ENCODE results near the gene KDM4E.
"Not testable (repeated sequence)": the region's sequence is repeated elsewhere in the genome, so short reads cannot be mapped to it uniquely, and the experiment has no call there.

Gene KDM4E

GRCh38 chr11:95024958-95025357 lies at the start of gene KDM4E:
TSS of gene KDM4E (plus strand) at chr11:95025258. CDS start at chr11:95025558, 300 bp downstream.
- no peak for DNase-seq

- no peak for DNase-seq
These were observed 49.5 kb upstream of the KDM4E start for GRCh38 chr11:94975599-94975998.

- no peak for DNase-seq
These were observed 37.7 kb upstream of the KDM4E start for GRCh38 chr11:94987378-94987777.

GRCh38 chr11:94988748-94989147 lies 36.3 kb upstream of the KDM4E start:
- no peak for DNase-seq

- DNase-seq: no peak
These were observed 31.6 kb upstream of the KDM4E start for GRCh38 chr11:94993400-94993943.

DNA sequence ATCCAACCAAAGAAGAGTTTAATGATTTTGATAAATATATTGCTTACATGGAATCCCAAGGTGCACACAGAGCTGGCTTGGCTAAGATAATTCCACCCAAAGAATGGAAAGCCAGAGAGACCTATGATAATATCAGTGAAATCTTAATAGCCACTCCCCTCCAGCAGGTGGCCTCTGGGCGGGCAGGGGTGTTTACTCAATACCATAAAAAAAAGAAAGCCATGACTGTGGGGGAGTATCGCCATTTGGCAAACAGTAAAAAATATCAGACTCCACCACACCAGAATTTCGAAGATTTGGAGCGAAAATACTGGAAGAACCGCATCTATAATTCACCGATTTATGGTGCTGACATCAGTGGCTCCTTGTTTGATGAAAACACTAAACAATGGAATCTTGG lies 27.6 kb upstream of the KDM4E start:
- DNase-seq: no peak

- DNase-seq: no peak
These were observed 26.8 kb upstream of the KDM4E start for GRCh38 chr11:94998285-94998684.

GRCh38 chr11:95003716-95004115 lies 21.3 kb upstream of the KDM4E start:
- no peak for DNase-seq

DNA sequence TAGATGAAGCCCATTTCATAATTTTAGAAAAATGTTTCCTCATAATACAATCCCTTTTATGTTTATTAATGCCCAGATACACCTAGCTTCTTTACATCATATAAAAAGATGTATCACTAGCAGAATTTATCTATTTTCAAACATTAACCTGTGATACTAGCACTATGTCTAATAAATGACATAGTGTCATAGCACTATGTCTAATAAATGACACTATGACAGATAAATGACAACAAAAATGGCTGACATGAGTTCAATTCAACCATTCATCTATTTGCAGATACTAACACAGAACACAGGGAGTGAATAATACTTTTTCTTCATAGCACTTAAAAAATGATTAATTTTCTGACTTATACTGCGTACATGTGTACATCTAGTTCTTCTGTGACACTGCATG lies 19.4 kb upstream of the KDM4E start:
- no peak for DNase-seq

GRCh38 chr11:95011376-95011775 lies 13.7 kb upstream of the KDM4E start:
- DNase-seq: no peak

DNA sequence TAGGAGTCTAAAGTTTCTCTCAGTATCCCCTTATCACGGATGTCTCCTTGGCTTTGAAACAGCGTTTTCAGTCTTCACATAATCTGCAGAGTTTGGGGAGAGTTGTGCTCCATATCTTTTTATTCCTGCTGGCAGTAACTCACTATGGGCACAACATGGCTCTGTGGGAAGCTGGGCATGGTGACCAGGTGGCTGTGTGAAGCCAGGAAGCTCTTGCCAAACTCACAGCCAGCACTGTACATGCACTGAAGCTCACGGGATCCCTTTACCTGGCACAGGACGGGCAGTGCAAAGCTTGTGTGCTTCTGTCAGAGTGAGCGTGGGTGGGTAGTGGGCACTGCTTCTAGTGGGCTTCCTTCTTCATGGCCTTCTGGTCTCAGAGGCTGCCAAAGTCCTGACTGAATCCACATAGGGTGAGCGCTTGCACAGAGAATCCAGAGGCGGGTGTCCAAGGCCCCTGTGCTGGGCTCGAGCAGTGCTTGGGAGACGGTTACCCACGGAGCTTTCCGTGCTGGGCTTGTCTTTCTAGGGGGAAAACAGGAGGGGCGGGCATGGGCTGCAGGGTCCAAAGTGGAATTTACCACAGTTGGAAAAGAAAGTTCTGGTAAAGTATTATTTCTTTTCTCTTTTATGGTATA lies 10.8 kb upstream of the KDM4E start:
- DNase-seq: no peak

GRCh38 chr11:95016139-95016538 lies 8.9 kb upstream of the KDM4E start:
- no peak for DNase-seq

DNA sequence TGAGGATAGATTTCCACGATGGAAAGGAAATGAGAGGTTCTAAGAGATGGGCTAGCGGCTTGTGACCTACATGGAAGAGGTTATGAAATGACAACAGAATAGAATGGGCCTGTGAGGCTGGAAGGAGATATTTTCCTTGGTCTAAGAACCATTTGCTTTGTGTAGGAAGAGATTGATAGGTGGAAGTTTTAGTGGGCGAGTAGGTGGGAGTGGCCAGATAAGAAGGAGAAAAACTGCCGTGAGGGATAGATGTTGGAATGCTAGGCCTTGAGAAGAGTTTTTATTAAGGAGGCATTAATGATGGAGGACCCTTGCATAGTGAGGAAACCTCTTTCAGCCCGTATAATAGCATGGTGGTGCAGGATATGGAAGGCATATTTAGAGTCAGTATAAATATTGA lies 3.6 kb upstream of the KDM4E start:
- not testable (repeated sequence) for DNase-seq

DNA sequence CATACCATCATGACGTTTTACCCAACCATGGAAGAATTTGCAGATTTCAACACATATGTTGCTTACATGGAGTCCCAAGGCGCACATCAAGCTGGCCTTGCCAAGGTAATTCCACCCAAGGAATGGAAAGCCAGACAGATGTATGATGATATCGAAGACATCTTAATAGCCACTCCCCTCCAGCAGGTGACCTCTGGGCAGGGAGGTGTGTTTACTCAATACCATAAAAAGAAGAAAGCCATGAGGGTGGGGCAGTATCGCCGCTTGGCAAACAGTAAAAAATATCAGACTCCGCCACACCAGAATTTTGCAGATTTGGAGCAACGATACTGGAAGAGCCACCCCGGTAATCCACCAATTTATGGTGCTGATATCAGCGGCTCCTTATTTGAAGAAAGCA lies 536 bp downstream of the KDM4E start:
- DNase-seq: not testable (repeated sequence)

DNA sequence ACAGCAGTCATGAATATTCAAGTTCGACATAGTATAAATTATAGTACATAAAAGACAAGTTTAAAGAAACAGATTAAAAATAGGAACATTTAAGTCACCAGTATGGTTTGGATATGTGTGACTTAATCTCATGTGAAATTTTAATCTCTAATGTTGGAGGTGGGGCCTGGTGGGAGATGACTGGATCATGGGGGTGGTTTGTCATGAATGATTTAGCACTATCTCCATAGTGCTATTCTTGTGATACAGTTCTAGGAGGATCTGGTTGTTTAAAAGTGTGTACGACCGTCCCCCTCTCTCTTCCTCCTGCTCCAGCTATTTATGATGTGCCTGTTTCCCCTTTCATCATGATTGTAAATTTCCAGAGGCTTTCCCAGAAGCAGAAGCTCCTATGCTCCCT lies 3.3 kb downstream of the KDM4E start:
- no peak for DNase-seq

DNA sequence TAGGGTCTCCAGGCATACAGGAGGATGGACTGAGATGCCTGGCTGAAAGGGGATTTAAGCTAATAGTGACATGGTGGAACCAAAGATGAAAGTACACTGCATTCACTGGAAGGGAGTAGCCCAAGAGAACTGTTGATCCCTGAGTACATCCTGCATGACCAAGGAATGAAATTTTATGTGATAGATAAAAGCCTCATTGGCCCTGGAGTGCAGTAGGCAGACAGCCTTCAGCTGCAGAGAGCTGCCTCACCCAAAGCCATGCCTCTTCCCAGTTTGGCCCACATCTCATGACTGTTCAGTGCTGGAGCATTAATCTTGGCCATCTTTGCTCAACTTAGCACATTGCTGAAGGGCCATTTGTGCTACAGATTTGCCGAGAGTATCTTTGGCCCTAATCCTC lies 8.0 kb downstream of the KDM4E start:
- DNase-seq: no peak

DNA sequence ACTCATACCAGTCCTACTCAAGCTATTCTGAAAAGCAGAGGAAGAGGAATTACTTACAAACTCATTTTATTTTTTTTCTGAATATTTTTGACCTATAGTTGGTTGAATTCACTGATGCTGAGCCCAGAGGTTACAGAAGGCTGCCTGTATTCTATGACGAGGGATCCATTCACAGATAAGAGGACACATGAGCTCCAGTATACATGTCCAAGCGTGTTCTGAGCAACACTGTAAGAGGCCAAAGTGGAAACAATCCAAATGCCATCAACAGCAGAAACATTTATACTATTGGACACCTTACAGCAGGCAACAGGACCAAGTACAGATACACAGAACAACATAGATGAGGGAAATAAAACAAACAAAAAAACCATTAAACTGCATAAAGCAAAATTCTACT lies 10.3 kb downstream of the KDM4E start:
- no peak for DNase-seq

DNA sequence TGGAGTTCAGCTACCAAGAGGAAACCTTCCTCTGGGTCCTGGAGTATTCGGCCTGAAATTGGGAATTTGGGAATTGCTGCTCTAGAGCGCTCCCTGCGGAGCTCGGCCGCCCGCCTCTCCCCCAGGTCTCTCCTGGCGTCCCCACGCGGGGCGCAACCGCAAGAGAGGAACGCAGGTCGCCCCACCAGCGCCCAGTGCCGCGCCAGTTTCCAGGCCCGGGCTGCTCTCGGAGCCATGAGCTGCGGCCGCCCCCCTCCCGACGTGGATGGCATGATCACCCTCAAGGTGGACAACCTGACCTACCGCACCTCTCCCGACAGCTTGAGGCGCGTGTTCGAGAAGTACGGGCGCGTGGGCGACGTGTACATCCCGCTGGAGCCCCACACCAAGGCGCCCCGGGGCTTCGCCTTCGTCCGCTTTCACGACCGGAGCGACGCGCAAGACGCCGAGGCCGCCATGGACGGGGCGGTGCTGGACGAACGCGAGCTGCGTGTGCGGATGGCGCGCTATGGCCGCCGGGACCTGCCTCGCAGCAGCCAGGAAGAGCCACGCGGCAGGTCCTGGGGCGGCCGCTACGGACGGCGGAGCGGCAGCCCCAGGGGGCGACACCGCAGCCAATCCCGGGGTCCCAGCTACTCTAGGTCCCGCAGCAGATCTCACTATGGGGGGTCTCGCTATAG lies 12.4 kb downstream of the KDM4E start:
- not testable (repeated sequence) for DNase-seq

GRCh38 chr11:95042239-95042638 lies 17.2 kb downstream of the KDM4E start:
- DNase-seq: no peak

DNA sequence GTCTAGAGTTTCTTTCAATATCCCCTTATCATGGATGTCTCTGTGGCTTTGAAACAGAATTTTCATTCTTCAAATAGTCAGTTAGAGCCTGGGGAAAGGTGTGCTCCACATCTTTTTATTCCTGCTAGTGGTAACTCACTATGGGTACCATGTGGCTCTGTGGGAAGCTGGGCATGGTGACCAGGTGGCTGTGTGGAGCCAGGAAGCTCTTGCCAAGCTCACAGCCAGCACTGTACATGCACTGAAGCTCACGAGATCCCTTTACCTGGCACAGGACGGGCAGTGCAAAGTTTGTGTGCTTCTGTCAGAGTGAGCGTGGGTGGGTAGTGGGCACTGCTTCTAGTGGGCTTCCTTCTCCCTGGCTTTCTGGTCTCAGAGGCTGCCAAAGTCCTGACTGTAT lies 17.8 kb downstream of the KDM4E start:
- DNase-seq: no peak

GRCh38 chr11:95044010-95044409 lies 19.0 kb downstream of the KDM4E start:
- DNase-seq: no peak

DNA sequence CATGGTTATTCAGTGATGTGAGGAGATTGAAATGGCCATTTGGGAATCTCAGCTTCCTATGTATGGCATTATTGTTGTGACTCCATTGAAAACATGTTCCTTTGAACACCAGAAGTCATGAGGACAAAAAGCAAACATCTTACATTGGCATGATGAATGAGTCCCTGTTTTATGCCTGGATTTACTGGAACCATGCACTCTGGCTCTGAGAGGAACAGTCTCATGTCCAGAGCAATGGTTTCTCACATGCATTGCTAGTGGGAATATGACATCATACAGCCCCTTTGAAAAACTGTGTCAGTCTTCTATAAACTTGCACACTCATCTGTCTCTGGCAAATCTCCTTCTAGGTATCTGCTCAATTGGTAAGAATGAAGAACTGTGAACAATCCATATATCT lies 20.8 kb downstream of the KDM4E start:
- DNase-seq: no peak

GRCh38 chr11:95049122-95049521 lies 24.1 kb downstream of the KDM4E start, which contains the start of gene KDM4F:
TSS of gene KDM4F (plus strand) at chr11:95049422.
- not testable (repeated sequence) for DNase-seq

DNA sequence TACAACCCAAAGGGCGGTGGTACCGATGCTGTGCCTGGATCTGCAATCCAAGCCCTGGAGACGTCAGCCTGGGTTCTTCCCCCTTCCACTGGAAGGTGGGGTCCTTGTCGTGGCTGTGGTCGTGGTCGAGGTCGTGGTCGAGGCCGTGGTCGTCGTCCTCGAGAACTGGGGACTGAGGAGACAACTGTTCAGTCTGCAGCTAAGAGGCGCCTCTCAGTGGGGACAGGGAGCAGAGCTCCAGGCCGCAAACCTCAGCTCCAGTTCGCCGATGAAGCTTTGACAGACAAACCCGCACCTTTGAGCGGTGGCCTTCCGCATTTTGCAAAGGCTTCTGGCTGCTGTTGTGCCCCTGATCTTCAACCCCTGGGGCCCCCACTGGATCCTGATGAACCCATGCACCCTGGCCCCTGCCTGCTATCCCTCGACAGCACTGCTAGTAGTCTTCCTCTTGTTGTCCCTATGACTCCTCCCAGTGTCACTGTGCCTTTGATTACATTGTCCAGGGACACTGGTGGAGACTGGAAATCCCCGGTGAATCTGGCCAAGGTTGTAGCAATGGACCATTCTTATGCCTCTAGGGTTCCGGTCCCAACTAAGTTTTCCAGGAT lies 25.6 kb downstream of the KDM4E start:
- no peak for DNase-seq
